ENCODE measurements around the gene SLC6A18.
A peak's percentile ranks its signal among the peaks of the same experiment; 100 is the strongest.

SLC6A18 gene

DNA sequence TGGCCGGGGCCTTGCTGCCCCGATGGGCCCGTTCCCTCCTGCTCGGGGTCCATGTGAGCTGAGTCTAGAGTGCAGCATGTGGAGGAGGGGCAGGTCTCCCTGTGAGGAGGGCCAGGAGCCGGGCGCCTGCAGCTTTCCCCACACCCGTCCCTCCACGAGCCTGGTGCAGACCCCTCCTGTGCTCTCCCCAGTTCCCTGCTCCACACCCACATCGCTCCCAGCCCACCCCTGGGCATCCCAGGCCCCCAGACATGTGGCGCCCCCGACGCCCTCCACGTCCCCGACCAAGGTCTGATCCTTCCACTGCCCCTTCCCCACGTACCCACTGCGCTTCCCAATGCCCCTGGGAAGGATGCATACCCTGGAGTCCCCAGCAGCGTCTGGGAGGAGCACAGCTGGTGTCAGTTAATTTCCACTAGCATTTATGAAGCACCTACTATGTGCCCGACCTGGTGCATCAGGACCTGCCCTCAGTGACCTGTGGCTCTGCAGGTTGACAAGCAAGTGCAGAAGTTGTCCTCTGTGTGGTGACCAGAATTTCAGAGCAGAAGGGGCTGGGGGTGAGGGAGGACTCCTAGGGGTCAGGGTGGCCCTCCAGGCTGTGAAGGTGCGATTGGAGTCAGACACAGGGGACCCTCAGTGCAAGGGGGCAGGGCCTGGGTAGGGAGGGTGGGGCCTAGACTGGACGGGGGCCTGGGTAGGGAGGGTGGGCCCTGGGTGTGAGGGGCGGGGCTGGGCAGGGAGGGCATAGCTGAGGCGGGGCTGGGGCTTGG is 10.8 kb upstream of the SLC6A18 start:
- TF ChIP-seq ZFX (IDR thresholded peaks at IDR 0.05; ENCODE audit: borderline replicate concordance) (no peak), CTCF (IDR thresholded peaks at IDR 0.05) (no peak)
- H3K27ac ChIP-seq = no peak overlapping the region

GRCh38 chr5:1214936-1215220 is 10.3 kb upstream of the SLC6A18 start:
- no peak overlapping the region for H3K27ac ChIP-seq
- TF ChIP-seq CTCF (IDR thresholded peaks at IDR 0.05) (no peak), ZFX (IDR thresholded peaks at IDR 0.05; ENCODE audit: borderline replicate concordance) (no peak)

GRCh38 chr5:1215320-1216096 is 9.7 kb upstream of the SLC6A18 start:
- no peak for TF ChIP-seq CTCF (IDR thresholded peaks at IDR 0.05)
- no peak for TF ChIP-seq ZFX (IDR thresholded peaks at IDR 0.05; ENCODE audit: borderline replicate concordance)
- no peak overlapping the region for H3K27ac ChIP-seq

- TF ChIP-seq ZFX (IDR thresholded peaks at IDR 0.05; ENCODE audit: borderline replicate concordance) (no peak), CTCF (IDR thresholded peaks at IDR 0.05) (no peak)
- no peak overlapping the region for H3K27ac ChIP-seq
These were observed 8.8 kb upstream of the SLC6A18 start for GRCh38 chr5:1216211-1216917.

DNA sequence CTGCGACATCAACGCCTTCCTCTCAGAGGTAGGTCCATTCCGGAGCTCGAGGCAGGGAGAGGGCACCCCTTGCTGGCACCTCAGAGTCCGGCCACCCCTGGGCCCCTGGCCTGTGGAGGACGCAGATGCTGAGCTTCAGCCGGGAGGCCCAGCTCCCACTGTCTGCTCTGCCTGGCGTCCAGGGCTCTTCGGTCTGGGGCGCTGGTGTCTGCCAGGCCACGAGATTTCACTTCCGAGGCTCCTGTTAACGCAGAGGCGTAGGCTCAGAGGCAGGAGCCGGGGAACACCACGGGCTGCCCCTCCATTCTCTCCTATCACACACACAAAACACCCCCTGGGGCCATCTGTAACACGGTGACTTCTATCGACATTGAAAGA is 8.3 kb upstream of the SLC6A18 start:
- no peak overlapping the region for H3K27ac ChIP-seq
- TF ChIP-seq ZFX (IDR thresholded peaks at IDR 0.05; ENCODE audit: borderline replicate concordance) = no peak
- no peak for TF ChIP-seq CTCF (IDR thresholded peaks at IDR 0.05)

DNA sequence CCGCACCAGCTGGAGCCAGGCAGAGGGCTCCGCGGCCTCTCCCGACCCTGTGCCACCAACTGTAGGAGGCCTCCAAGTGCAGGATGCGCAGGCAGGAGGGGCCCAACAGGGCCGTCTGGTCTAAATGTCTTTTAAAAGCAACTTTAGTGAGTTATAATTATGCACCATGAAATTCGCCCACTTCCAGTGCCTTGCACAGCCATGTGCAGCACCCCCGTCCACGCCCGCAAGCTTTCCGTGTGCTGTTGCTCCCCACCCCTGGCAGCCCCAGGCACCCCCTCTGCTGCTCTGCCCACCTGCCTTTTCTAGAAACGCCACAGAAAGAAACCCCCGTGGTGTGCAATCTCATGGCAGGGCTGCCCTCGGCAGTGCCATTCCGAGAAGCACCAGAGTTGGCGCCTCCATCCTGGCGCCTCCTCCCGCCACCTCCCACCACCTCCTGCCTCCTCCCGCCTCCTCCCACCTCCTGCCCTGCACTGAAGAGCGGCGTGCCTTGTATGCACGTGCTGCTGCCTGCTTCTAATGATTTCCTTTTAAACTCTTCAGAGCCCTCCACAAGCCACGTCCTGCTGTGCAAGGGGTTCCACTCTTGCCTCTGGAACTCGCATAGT is 7.5 kb upstream of the SLC6A18 start:
- H3K27ac ChIP-seq = no peak overlapping the region
- peak; percentile 46 for TF ChIP-seq CTCF (IDR thresholded peaks at IDR 0.05)
- TF ChIP-seq ZFX (IDR thresholded peaks at IDR 0.05; ENCODE audit: borderline replicate concordance) = no peak

All from 22Rv1 (cell line).